ENCODE data around the gene BAX.

BAX gene

DNA sequence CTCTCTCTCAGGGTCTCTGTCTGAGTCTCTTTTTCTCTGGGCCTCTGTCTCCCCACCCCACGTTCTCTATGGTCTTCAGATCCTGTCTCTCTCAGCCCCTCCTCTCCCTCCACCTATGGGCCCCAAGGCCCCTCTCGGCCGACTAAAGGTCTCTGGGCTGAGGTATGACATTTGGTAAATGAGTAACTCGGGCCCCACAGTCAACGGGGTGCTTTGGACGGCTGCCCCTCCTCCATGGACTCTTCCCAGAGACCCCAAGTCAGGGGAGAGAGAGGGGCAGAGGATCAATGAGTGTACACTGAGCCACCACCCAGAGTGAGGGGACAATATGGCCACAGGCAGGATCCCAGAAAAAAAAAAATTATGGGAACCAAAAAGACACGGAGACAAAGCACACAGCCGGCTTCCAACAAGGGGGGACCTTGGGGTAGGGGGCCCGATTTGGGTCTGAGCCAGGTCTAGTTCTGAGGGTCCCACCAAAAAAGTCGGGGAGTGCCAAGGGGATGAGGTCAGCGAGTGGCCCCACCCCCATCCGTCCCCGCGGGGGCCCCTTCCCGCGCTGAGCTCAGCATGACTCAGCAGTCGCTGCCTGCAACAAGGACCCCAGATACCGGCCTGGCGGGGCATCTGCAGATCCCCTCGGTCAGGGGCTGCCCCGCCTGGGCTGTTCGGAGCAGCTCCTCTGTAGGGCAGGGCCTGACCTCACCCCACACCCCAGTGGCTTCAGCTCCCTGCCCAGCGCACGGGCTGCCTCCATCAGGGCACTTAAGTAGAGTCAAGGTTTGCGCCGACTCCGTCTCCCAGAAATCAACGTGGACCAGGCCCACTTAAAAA, 8.9 kb downstream of the BAX start:
- no peak for DNase-seq

DNA sequence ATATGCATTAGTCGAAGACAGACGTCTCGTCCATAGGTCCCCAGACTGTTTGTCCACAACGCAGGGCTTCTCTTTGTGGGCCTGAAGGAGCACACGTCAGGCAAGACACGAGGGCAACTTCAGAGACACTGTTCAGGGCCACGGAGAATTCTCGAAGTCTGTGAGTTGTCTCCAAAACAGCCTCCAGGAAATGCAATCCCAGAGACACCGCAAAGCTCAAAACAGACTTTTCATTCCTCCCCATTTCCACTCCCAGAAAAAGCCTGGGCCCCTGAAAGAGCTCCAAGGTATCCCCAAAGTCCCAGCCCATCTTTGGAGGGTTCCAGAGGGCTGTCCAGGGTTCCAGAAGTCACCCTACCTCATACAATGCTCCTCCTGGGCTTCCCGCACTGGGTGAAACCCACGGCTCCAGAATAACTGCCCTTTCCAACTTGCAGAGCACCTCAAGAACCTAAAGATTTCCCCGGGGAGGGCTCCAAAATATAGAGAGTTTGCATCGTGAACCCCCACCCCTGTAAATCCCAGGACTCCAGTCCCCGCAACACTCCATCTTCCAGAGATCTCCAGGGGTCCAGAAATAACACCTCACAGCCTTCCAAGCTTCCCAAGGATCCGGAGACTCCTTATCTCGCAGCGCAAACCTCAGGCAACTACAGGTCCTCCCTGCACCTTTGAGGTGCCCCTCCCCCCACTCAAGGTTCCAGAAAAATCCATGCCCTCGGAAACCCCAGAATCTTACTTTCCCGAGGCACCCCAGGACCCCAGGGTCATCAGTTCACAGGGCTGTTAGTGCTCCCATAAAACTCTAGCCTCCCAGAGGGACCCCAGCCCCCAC, 9.7 kb downstream of the BAX start:
- DNase-seq = no peak

DNA sequence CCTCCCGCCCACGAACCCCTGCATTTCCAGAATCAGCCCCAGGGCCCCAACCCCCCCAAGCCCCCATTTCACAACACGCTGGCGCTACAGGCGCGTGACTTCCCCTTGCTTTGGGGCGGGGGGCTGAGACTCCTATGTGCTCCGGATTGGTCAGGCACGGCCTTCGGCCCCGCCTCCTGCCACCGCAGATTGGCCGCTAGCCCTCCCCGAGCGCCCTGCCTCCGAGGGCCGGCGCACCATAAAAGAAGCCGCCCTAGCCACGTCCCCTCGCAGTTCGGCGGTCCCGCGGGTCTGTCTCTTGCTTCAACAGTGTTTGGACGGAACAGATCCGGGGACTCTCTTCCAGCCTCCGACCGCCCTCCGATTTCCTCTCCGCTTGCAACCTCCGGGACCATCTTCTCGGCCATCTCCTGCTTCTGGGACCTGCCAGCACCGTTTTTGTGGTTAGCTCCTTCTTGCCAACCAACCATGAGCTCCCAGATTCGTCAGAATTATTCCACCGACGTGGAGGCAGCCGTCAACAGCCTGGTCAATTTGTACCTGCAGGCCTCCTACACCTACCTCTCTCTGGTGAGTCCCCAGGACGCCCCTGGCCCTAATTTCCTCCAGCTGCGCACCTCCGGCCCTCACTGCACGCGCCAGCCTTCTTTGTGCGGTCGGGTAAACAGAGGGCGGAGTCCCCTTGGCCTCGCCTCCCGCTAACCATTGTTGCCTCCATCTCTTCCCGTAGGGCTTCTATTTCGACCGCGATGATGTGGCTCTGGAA, 10.5 kb downstream of the BAX start, which contains the start of gene FTL:
Gene FTL (plus strand): TSS at position 270 of the 766 bp plus-strand sequence. CDS start 199 bp downstream, at position 469.
- DNase-seq = peak; percentile 95 to 98

DNA sequence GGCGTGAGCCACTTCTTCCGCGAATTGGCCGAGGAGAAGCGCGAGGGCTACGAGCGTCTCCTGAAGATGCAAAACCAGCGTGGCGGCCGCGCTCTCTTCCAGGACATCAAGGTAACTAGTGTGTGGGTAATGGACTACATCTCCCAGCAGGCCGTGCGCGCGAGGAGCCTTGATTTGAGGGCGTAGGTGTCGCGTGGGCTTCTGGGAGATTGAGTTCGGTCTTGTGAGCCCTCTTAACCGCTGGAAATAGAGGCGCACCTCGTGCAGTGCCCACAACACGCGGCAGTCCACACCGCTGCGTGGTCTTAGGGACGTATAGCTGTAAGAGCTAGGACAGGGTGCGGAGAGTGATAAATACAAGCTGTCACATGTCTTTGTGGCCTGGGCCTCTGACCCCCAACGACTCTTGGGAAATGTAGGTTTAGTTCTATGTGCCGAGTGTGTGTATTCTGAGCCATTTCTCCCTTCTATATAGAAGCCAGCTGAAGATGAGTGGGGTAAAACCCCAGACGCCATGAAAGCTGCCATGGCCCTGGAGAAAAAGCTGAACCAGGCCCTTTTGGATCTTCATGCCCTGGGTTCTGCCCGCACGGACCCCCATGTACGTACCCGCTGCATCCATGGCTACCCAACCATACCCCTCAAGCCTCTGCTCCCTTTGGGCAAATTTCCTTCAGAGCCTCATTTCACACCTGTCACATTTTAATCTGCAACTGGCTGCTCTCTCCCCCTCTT, 11.3 kb downstream of the BAX start:
- peak; percentile 83 to 87 for DNase-seq

DNA sequence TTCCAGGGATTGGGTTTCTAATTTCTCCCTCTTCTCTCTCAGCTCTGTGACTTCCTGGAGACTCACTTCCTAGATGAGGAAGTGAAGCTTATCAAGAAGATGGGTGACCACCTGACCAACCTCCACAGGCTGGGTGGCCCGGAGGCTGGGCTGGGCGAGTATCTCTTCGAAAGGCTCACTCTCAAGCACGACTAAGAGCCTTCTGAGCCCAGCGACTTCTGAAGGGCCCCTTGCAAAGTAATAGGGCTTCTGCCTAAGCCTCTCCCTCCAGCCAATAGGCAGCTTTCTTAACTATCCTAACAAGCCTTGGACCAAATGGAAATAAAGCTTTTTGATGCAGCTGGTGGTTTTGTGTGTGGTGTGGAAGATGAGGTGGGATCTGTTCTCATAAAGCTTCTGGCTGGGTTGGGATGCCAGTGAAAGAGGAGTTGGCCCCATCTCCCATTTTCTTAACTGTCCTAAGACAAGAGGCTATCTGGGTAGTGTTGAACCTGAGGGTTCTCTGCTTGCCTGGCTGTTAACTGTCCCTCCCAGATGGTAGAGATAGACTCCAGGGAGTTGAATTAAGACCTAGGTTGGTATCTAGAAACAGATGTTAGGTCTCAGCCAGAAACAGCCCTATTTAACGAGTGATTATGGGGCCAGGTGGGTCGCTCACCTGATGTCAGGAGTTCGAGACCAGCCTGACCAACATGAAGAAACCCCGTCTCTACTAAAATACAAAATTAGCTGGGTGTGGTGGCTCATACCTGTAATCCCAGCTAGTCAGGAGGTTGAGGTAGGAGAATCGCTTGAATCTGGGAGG, 12.1 kb downstream of the BAX start:
- no peak for DNase-seq

DNA sequence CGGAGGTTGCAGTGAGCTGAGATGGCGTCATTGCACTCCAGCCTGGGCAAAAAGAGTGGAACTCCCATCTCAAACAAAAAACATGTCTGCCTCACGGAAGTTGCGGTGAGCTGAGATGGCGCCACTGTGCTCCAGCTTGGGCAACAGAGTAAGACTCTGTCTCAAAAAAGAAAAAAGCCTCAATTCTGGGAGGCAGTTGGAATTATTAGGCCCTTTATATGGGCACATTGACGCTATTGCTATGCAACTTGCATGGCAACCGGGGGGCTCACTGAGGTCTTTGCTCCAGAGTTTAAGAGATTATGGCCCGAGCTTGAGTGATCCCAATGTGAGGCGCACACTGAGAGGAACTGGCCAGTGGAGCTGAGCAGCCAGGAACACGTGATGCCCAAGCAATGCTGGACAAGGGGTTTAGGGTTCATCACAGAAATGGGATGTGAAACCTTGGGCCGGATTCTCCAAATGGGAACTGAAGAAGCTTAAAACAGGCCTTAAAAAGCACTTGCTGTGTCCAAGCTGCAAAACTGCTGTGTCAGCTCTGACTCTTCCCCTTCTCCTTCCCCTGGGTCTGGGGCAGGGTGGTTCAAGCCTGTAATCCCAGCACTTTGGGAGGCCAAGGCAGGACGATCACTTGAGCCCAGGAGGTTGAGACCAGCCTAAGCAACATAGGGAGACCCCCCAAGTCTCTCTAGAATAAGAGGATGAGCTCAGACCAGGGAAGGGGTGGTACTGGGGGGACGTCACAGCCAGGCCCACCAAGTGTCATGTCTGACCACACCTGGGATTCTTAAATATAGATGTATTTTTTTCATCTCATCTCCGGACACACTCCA, 12.9 kb downstream of the BAX start:
- no peak for DNase-seq

DNA sequence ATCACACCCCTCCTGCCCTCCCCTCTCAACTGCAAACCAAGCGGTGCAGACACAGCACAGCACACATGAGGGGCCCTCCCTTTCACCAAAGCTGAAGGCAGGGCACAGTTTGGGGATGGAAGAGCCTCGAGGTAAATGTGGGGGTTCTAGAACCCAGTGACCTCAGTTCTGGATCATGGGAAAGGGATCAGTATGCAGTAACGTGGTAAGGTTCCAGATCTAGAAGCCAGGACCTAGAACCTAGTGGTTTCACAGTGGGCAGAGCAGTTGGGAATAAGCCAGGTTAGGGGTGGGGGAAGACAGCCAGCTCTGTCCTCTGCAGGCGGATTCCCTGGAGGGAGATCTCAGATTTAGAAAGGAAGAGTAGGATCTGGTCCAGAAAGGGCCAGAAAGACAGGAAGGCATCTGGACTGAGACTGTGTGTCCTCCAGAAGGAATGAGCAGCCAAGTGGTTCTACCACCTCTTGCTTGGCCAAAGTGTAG, 13.5 kb downstream of the BAX start:
- no peak for DNase-seq

DNA sequence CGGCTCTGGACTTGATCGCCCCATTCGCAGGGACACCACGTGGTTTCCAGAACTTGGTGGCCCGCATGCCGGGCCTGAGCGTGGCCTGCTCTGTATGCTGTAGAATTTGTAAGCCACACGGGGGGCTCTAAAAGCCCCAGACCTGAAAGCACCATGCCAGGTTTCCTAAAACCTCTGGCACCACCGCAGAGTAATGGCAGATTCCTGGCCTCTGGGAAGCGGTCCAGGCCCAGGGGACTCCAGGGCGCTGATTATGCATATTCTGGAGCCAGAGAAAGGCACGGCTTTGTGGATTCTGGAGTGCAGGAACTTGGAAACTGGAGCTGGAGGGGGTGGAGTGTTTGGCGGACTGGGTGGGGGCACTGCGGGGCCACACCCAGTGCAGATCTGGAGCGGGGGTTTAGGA, 14.1 kb downstream of the BAX start:
- no peak for DNase-seq

DNA sequence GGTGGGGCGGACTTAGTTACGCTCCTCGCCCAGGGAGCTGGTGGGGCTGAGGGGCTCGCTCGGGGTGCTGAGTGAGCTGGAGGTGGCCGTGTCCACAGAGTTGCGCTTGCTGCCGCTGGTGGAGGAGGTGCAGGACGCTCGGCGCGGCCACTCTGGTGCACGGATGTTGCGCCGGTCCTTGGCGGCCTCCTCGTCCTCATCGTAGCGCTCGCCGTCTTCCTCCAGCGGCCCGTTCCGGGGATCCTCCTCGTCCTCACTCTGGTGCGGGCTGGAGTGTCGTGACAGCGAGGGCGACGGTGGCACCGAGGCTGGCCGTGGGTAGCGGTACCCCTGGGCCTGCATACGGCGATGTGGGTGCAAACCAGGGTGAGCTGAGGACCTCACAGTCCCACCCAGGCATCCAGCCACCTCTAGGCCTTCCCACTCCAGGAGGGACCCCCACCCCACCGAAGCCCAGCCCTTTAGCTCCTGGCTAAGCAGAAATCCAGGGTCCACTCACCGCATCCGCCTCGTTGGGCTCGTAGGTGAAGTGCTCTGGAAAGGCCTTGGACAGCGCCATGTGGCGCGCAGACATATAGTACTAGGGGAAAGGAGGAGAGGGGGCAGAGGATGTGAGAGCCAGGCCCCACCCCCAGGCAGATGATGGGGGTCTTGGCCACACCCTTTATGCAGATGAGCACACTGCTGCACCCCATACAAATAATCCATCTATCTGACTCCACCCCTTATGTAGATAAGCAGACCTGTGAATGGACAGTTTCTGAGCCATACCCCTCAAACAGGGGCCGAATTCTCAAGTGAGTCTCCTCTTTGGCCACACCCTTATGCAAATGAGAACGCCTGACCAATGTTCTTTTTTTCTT, 14.8 kb downstream of the BAX start:
- no peak for DNase-seq

DNA sequence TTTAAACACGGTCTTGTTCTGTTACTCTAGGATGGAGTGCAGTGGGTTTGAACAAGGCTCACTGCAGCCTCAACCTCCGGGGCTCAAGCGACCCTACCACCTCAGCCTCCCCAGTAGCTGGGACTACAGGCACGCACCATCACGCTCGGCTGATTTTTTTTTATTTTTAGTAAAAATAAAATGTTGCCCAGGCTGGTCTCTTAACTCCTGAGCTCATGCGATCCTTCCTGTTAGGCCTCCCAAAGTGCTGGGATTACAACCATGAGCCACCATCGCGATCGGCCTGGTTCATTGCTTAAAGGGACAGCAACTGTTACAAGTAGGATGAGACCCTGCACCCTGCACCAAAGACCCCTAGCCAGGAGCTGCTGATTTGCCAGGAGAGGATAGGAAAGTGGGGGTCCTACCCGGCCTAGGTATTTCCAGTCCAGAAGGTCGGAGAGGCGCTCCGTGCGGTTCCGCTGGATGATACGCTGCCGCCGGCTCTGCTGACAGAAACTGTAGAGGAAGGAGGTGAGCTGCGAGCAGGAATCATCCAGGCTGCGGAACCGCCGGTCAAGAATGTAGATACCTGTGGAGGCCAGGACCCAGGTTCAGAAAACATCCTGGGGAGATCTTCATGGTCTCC, 15.6 kb downstream of the BAX start:
- DNase-seq = no peak

DNA sequence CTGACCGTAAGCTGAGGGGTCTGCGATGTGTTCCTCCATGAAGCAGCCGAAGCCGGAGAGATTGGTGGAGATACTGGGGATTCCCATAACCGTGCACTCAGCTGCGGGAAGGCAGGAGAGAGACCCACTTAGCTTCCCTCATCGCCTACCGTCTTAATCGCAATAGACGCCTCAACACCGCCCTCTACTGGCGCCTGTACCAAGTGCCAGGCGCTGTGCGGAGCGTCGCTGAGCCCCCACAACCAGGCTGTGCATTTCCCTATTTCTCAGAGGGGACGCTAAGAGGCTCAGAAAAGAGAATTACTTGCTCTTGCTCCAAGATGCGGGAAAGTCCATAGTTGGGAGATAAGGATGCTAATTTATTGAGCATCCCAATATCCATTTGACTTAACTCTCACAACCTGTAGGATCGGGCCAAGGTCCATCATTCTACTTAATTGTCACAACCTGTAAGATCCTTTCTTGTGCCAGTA, 16.3 kb downstream of the BAX start:
- DNase-seq = peak; percentile 78 to 82

DNA sequence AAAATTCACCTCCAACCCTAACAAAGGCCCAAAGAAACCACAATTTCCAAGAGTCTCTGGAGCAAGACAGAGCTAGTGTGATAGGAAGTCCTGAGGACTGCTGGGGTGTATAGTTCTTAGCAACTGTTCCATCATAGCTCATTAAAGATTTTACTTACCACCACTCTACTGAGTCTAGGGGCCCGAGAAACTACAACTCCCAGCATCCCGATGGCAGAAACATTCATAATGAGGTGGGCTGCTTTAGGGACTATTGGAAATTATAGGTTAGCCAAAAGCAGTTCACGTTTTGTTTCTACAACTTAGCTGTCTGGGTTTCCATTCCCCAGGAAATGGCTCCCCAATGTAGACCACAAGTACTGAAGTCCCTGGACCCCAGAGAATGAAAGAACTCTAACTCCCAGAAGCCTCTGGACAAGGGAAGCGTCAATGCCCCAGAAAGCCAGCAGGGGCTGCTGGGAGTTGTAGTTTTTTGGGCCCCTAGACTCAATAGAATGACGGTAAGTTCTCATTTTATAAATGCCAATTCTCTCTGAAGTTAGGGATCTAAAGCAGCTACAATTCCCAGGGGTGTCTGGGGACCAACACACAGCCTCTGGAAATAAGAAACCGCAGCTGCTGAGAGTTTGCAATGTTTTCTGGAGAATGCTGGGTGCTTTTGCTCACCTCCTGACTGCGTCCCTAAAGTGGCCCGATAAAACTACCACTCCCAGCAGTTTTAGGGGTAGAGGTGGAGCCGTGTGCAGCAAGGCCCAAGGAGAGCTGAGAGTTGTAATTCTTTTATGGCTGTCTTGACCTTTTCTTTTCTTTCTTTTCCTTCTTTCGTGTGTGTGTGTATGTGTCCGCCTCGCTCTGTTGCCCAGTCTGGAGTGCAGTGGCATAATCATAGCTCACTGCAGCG, 21.5 kb downstream of the BAX start:
- DNase-seq = peak in 1 of 2 experiments; percentile 49

DNA sequence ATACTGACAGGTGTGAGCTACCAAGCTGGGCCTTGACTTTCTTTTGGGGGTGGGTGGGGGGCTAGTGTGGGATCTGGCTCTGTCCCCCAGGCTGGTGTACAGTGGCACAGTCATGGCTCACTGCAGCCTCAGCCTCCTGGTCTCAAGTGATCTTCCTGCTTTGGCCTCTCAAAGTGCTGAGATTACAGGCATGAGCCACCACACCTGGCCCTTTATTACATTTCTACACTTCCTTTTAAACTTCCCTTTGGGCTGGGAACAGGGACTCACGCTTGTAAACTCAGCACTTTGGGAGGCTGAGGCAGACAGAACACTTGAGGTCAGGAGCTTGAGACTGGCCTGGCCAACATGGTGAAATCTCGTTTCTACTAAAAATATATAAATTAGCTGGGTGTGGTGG, 22.4 kb downstream of the BAX start:
- no peak for DNase-seq

DNA sequence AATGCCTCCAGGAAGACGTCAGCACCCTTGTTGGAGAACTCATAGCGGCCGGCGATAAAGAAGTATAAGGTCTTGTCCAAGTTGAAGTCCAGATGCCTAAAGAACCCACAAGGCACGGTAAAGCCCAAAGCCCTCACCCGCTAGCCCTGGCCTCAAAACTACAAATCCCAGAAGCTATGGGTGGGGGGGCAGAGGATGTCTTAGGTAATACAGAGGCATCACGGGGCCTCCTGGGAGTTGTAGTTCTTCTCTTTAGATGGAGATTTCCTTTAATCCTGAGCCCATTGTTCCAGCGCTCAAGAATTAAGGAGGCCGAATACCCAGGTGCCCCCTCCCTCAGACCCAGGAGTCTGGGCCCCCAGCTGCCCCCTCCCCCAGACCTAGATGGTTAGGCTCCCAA, 27.6 kb downstream of the BAX start:
- DNase-seq = no peak

DNA sequence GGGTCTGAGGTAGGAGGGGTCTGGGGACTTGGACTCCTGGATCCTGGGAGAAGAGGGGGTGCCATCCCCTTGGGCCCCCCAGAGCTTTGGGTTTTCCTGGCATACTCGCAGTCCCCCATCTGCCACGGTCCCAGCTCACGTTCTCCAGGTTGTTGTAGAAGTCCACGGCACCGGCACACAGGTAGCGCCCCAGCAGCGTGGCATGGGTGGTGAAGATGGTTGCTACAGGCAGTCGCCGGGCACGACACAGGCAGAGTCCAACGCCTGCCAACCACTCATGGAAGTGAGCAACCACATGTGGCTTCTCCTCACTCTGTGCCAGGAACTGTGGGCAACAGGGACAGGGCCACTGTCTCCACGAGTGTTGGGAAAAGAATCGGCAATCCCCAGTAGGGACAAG, 31.0 kb downstream of the BAX start:
- DNase-seq = no peak

DNA sequence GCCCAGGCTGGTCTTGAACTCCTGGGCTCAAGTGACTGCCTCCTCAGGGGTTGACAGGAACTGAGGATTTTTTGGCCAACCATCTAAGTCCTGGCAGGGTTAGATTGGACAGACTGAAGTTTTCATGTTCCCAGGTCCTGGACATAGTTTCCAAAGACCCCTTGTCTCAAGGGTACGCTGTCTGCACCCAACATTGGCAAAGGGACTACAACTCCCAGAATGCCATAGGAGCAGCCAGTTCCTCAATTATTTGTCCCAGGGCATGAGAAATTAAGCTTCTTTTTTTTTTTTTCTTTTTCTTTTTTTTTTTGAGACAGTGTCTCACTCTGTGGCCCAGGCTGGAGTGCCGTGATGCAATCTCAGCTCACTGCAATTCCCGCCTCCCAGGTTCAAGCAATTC, 31.5 kb downstream of the BAX start:
- no peak for DNase-seq

DNA sequence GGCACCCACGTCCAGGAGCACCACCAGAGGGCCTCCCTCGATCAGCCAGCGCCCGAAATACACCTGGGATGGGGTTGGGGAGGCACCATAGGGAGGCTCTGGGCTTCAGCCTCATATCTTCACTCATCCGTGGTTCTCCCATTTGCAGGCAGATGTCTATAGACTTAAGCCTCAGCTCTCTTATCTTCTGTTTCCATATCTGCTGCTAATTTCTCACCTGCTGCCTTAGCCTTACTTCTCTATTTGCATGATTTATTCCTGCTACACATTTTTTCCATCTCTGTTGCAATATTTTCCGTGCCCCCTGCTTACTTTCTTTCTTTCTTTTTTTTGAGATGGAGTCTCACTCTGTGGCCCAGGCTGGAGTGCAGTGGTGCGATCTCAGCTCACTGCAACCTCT, 32.6 kb downstream of the BAX start:
- no peak for DNase-seq

DNA sequence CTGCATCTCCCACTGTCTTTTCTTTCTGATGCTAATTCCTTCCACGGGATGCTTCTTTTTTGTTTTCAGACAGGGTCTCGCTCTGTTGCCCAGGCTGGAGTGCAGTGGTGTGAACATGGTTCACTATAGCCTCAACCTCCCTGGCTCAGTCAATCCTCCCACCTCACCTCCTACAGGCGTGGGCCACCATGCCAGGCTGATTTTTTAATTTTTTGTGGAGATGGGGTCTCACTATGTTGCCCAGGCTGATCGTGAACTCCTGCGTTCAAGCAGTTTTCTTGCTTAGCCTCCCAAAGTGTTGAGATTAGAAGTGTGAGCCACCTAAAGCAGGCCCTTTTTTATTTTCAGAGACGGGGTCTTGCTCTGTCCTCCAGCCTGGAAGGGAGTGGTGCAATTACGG, 33.6 kb downstream of the BAX start:
- no peak for DNase-seq

Measured in NCI-H187 (cell line).